GM18870 (cell line): ENCODE results near the gene CLSTN2.
"Not testable (repeated sequence)": the region's sequence is repeated elsewhere in the genome, so short reads cannot be mapped to it uniquely, and the experiment has no call there.

ENCODE experiments used
- ATAC-seq: cut with Tn5 transposase; IDR thresholded peaks from one replicate; pipeline ENCODE4 v1.9.1; 2021; ENCODE audit warnings: moderate library complexity; ENCODE audit not compliant: unreplicated experiment

The CLSTN2 gene

DNA sequence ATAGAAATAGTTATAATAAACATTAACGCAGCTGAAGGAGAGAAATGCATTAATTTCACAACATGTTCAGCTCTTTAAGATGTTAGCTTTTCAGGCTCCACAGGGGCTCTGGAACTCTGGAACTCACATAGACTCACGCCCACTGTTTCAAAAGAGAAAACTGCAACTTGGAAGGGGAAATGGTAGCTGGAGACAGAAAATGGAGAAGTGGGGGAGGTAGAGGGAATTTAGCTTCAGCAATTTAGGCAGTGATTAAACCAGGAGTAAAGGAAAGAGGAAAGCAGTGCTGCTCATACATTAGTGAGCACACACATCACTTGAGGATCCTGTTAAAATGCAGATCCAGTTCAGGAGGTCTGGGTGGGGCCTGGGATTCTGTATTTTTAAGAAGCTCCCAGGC lies 468.1 kb downstream of the CLSTN2 start:
- no peak for ATAC-seq

DNA sequence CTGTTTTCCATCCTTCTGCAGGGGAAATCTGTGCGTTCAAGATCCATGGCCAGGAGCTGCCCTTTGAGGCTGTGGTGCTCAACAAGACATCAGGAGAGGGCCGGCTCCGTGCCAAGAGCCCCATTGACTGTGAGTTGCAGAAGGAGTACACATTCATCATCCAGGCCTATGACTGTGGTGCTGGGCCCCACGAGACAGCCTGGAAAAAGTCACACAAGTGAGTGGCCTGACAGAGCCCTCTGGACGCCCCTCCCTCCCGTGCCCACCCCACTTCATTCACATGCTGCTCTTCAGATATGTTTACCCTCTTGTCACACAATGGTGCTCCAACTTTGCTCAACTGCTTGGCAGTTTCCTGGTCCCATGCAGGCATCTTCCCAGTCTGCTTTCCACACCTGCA lies 468.6 kb downstream of the CLSTN2 start:
- no peak for ATAC-seq

DNA sequence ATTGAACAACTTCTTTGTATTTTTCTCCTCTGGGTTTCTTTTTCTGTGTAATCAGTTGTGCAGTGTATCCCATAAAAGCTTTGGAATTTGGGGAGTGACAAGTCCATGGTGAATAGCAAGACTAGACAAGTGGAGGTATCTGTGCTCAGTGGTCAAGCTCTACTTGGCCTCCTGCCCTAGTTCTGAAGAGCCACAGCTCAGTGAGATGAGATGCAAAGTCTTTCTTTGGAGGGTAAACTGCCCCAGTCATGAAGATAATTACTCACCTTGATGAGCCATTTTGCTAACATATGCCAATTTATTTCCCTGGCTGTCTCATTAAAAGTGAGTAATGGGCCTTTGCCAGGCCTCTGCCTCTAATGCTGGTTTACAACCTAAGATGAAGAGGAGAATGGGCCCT lies 471.7 kb downstream of the CLSTN2 start:
- ATAC-seq: no peak

DNA sequence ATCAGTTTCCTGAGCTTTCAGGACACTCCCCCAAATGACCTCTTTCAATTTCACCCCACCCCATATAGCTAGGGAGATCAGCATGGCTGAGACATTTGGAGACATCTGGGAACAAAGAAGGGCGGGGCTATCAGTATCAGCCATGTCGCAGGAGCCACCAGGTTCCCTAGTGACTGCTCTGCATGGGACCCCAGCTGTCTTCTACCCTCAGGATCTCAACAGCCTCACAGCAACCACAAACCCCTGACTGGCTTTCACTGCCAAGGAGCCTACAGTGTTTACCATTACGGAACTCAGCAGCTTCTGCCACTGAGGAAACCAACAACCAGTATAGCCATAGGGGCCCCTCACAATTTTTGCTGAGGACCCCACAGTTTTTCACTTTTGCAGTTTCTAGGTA lies 473.3 kb downstream of the CLSTN2 start:
- no peak for ATAC-seq

DNA sequence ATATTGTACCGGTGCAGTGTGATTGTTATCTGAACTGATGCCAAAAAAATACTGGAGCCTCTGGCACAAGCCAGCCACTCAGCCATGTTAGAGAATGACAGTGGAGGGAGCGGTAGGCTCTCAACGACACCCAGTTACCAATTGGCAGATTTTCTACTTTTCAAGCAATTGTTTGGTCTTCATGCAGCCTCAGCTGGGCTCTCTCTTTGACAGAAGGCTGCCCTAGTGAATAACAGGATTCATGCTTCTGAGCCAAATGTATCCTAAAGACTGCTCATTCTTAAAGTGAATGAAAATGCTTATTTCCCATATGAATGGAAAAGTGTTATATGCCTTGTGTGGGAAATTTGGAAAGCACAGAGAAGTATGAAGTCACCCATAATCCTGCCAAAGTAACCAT lies 481.7 kb downstream of the CLSTN2 start:
- no peak for ATAC-seq

DNA sequence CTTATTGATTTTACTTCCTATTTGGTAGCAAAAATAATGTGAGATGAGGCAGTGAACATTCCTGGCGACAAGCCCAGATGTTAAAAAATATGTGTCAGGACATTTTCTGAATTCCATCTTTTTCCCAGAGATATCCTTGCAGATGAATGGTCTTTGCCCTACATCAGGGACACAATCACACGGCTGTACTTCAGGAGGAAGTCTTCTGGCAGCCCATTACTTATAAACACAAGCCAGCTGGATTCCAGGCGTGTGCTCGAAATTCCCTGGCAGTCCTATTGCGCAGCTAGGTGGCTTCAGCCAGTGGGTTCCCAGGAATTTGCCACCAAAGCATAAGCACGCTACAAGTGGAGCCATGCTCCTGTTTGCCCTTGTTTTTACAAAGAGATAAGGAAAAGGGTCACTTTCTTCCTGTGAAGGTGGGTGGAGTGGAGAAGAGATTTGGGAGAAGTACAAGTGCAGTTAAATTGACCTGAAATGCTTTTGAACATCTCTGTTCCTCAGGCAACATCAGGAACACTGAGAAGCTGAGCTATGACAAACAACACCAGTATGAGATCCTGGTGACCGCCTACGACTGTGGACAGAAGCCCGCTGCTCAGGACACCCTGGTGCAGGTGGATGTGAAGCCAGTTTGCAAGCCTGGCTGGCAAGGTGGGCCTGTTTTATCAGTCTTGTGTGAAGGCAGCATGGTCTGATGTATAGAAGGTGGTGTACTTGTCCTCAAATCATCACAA lies 485.8 kb downstream of the CLSTN2 start:
- no peak for ATAC-seq

DNA sequence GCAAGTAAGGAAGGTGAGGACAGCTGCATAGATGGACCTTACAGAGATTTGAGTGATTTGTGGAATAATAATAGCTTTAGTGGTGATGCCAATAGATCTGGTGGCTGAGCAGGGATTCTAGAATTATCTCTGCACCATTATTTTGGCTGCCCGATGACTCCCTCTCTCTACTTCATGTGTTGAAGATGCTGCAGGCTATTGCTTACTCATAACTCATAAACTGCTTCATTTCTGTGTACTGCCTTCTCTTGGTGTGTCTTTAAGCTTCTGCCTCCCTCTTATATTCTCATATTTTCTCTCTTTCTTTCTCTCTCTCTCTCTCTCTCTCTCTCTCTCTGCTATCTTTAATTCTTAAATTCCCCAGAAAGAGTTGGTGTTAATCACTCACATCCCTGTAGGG lies 486.9 kb downstream of the CLSTN2 start:
- no peak for ATAC-seq

DNA sequence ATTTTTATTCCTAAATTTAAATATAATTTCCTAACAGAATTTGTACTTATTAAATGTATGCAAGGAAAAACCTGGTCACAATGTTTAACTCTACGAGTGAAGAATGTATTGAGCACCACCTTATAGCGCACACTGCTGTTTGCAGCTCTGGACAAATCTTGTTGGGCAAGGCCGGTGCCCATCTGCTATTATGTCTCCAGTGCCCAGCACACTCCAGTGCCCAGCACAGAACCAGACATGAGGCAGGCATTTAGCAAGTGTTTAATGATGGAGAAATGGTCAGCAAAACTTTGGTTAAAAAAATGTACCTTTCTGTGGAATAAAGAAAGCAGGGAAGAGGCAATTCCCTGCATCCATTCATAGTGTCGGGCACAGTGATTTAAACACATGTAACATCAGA lies 488.2 kb downstream of the CLSTN2 start:
- no peak for ATAC-seq

DNA sequence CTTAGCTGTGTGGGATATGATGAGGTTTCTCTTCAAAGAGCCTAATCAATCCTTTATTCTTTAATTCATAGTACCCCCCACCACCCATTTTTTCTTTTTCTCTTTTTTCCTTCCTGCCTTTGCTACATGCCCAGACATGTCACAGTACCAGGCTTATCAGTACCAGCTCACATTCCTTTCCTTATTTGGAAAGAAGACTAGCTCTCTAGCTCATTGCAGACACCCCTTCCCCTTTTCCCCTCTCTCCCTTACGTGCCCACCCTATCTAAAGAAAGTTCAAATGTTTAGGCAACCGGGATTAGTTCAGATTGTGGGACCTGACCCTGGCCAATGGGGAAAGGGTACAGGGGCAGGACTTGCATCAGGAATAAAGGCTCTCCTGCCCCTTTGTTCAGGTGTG lies 488.6 kb downstream of the CLSTN2 start:
- ATAC-seq: not testable (repeated sequence)

DNA sequence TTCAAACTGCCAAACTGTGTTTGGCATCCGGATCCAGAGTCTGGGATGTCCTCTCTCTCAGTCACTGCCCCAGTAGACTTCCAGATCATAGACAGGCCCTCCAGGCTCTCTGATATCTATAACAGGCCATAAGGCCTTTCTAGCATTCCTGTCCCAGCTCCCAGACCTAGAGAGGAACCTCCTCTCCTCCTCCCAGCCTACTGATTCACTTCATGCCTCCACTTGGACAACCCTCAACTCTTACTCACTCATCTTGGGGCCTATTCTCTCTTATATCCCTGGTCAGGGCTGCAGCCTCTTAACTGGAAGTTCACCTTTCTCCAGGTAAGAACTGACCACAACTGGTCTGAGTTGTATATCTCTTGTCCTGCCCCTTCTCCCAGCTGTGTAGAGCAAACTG lies 489.2 kb downstream of the CLSTN2 start:
- no peak for ATAC-seq

DNA sequence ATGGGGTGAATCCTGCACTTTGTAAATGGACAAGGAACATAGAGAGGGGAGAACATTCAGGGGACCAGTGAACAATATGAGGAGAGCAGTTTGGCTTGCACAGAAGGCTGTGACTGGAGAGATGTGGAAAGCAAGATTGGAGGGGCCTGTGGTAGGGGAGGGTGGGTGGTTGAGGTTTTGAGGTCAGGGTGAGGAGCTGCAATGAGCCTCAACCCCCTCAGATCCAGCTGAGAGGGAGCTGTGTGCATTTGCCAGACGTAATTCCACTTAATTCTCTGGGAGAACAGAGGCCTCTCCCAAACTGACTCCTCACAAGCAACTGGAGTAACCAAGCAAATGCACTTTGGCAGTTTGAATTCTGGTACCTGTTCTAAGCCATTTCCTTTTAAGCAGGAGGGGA lies 489.7 kb downstream of the CLSTN2 start:
- ATAC-seq: no peak

DNA sequence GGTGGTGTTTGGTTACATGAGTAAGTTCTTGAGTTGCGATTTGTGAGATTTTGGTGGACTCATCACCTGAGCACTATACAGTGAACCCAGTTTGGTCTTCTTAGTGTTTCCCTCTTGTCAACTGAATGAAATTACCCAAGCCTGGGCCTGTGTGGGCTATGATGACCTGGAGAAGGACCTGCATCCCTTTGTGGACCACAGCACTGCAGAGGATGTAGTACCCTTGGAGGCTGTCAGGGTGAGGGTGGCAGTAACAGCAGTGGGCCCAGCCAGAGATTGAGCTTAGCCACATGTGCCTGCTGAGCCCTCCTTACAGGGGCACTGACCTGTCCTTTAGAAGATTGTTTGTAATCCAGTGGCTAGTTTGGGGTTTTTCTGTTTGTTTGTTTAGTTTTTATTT lies 492.8 kb downstream of the CLSTN2 start:
- ATAC-seq: no peak

DNA sequence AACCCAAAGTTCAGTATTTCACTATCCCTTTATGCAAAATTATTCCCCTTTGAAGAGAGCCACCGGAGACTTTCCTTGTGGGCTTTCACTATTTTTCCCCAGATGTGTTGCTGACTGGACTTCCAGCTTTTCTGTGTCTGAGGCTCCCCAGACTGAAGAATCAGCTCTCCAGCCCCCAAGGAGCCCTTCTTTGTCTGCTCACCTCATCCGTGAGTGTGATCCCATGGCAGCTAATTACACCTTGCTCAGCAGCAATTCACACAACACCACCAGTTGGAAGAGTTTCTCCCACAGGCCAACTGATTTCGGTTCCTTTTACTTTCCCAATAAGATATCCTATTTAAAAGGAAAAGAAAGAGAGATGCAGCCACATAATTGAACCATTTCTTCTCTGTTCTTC lies 493.4 kb downstream of the CLSTN2 start:
- no peak for ATAC-seq

DNA sequence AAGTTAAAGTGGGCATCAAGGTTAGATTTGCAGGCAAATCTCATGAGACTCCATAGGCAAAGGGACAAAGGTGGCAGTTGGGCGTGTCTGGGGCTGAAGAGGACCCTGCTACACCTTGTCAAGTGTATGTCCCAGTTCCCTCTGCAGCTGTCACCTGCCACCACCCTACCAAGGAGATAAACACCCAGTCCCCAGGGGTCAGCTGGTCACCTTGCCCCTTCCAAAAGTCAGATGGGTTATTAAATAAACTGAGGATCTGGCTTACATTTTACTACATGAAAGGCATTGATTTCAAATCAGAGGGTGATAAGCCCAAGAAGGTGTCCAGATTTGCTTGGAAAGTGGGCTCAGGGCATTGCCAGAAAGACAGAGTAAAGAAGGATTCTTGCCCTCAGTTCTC lies 494.8 kb downstream of the CLSTN2 start:
- ATAC-seq: no peak

DNA sequence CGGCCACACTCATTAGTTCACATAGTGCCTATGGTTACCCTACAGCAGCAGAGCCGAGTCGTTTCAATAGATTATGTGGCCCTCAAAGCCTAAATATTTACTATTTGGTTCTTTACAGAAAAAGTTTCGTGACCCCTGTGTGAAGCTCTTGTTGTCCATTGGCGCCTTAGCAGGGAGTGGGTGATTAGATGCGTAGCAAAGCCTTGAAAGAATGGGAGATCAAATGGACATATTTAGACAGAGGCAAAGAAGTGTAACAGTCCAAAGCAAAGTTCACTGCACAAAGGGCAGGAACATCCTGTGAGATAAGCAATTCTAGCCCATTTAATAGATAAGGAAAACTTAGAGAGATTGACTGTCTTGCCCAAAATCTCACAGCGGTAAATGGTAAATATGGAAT lies 495.5 kb downstream of the CLSTN2 start:
- ATAC-seq: no peak

DNA sequence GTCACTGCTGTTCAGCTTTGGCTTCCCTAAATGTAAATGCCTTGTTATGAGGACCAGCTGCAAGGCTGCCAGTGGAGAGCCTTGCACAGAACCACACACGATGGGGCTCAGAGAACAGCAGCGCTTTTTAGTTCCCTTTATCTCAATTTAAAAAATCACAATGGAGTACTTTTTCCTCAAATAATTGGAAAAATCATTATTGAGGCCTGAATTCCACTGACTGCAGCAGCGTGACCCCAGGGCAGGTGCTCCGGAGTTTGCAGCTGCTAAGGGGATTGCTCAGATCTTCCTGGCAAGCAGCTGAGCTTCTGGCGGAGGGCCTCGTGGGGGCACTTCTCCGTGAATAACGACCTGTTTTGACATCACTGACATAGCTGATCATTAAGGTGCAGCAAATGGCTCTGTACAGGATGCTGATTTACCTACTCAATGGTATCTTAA lies 497.3 kb downstream of the CLSTN2 start:
- ATAC-seq: no peak

DNA sequence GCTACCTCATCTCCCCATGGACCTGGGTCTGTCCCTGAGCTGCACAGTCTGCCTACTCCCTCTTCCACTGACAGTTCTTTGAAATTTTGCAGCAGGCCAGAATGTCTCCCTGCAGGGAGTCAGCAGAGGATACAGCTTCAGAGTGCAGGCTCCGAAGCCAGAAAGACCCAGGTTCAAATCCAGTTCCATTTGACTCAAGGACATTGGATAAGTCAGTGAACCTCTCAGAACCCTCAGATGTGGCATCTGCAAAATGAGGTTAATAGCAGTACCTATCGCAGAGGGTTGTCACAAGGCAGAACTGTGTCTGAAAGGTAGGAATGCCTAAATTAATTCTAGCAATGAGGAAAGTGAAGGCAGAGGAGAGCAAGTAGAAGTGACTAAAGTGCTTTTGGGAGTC lies 498.4 kb downstream of the CLSTN2 start:
- ATAC-seq: no peak

DNA sequence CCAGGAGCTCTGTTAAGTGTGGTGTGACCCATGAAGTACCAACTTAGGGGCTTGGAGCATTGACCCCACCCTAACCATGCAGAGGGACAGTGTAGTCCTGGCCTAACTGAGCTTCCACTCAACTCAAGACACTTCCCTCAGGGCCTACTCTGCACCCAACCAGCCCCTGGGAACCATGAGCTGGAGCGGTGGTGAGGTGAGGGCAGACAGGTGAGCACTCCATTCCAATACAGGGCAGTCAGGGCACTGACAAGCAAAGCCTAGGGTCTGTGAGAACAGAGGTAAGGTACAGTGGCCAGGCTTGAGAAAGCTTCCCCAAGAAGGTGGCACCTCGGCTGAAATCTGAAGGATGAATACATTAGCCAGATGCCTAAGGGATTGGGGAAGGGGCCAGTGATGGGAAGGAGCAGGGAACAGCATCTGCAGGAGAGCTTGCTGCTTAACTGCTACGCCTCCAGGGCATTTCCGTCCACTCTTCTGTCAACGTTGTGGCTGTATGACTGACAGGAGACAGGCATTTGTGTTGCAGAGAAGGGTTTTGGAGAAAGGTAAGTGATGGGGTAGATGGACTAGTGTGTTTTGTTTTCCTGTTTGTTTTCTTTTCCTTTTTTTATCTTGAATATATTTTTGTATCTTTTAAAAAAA lies 499.4 kb downstream of the CLSTN2 start:
- ATAC-seq: no peak

DNA sequence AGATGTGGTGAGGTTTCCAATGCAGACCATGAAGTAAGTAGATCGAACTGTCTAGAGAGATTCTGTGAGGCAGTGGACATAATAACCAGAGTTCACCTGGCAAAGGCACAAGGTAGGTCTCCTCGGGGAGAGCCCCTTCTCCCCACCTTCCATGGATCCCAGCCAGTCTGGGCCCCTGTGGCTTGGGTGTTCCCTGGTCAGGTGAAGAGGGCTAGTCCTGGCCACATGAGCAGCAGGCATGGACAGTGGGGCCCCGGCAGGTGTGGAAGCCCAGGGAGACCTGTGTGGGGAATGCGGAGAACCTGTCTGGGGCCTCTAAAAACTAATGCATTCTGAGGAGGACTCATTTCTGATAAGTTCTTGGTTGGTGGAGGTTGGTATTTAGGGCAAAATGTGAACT lies 501.4 kb downstream of the CLSTN2 start:
- ATAC-seq: no peak

DNA sequence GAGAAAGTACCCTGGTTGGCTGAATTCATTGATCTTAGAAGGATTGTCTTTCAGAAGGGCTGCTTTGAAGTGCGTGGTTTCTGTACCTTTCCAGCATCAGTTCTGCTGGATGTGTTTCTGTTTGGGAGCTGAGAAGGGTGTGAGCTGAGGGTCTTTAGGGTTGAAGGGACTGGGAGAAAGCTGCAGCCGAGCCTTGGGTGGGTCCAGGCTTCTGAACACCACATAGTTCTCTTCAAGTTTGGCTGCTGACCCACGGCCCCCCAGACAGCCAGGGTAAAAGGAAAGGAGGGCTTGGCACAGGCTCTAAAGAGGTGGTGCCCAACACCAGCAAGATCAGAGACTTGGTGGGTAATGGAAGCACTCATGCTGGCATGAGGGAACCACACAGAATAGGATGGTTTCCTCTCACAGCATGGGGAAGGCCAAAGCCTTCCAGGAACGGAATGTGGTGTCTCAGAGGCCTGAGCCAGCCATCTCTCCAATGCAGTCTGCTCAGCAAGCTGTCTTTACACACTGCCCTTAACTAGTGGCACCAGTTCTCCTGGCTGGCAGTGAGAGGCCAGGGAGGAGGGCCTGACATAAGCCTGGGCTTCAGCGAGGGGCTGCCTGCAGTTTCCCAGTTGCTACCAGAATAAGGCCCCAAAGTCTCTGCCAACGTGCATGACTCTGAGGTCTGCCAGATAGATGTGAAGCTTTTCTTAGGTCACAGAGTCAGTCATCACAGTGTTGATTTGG lies 503.9 kb downstream of the CLSTN2 start:
- no peak for ATAC-seq

DNA sequence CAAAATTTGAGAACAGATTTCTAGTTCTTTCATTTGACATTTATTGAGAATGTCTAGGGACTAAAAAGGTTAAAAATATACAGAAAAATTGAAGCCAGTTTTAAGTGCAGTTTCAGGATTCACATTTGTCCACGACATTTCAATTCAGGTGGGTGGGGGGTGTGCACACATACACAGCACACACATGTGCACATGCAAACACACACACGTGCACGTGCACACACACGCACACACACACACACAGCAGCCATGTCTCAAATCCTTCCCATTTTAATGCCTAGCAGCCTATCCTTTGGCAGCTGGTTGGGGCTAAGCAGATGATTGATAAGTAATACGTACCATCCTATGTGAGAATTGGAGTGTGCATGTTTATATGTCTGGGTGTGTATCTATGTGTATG lies 504.5 kb downstream of the CLSTN2 start:
- ATAC-seq: no peak

DNA sequence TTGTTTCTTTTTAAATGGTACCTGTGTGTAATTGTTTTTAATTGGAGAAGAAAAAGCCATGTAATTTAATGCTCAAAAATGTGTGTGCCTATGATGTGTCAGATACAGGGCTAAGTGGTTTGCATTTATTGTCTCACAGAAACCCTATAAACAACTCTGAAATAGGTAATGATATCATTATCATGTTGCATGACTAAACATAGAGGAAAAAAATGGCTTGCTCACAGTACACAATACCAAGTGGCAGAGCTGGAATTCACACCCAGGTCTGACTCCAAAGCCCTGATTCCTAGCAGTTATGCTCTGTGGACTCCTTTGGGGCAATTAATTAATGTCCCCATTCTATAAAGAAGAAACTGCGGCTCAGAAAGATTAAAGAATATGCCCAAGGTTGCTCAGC lies 505.5 kb downstream of the CLSTN2 start:
- no peak for ATAC-seq
